ENCODE data around the gene MAPK8IP1. TPM values are rescaled to one million over a fixed set of nuclear protein-coding genes. Genes with fewer than 3 reads are reported as not detected.

The MAPK8IP1 gene
- total and polyA plus RNA-seq, 2 donors (not counting 1 experiment from before 2014, with no cell fraction given) = 2.1 to 4.0 TPM

GRCh38 chr11:45909594-45910475 is 24.4 kb downstream of the MAPK8IP1 start:
- Histone ChIP-seq H3K27ac (ENCODE audit: low read length in 2 of 2) (no peak overlapping the region), H3K79me2 (ENCODE audit: control insufficient read depth, insufficient read depth, low read length) (peaks cover 8% of the 10 kb centered on the region), H3K4me3 (ENCODE audit: control extremely low read depth in 1 of 5, extremely low read depth in 1 of 5, insufficient read depth in 1 of 5, low read depth in 2 of 5, low read length in 4 of 5) (no peak overlapping the region), H3K9me3 (ENCODE audit: control extremely low read depth in 1 of 3, control insufficient read depth in 2 of 3, insufficient read depth in 1 of 3, low read length in 2 of 3) (no peaks in the 10 kb centered on the region), H3K9ac (ENCODE audit: low read length) (no peak overlapping the region), H2AFZ (ENCODE audit: insufficient read depth, low read depth, low read length, poor library complexity, severe bottlenecking) (no peak overlapping the region), H3K4me2 (replicated peaks; ENCODE audit: low read depth, low read length, poor library complexity, severe bottlenecking) (no peak overlapping the region), H3K27me3 (replicated peaks in 1 of 4; ENCODE audit: control extremely low read depth in 1 of 4, control insufficient read depth in 3 of 4, insufficient read depth in 4 of 4, low read length in 3 of 4) (no peaks in the 10 kb centered on the region), H3K36me3 (replicated peaks in 1 of 2; ENCODE audit: control extremely low read depth in 1 of 2, control insufficient read depth in 1 of 2, extremely low read depth in 1 of 2, insufficient read depth in 2 of 2, low read length in 1 of 2) (peaks cover 2 to 47% of the 10 kb centered on the region in 2 experiments), H4K20me1 (ENCODE audit: control insufficient read depth, insufficient read depth, low read length, poor library complexity, severe bottlenecking) (peaks cover 44% of the 10 kb centered on the region), H3K4me1 (ENCODE audit: control insufficient read depth in 2 of 2, insufficient read depth in 2 of 2, low read length in 2 of 2) (peaks cover 0 to 13% of the 10 kb centered on the region in 2 donors)
- Mint-ChIP-seq H3K27me3 (no peaks in the 10 kb centered on the region), H3K27ac (no peak overlapping the region), H3K4me3 (no peak overlapping the region), H3K4me1 (peaks cover 18% of the 10 kb centered on the region), H3K9me3 (ENCODE audit: insufficient read depth) (no peaks in the 10 kb centered on the region)
- no peak for TF ChIP-seq EZH2 (IDR thresholded peaks at IDR 0.05; ENCODE audit: borderline replicate concordance, insufficient read depth, low read depth, low read length, poor library complexity, severe bottlenecking)
- TF ChIP-seq CTCF (IDR thresholded peaks at IDR 0.05) = no peak
- intact Hi-C loops (cut with micrococcal nuclease) = loop anchor here (10.0 kb wide), 1 partner anchor 1345 kb away; the partner anchor contains the start of gene CD82
- ATAC-seq (ENCODE audit: low read depth) = no peak
- ChIA-PET CTCF (interaction anchor here (1.1 kb wide), 1 partner anchor 67 kb away, joined by 4 read pairs; no protein-coding TSS in a partner anchor), POLR2A (no interaction called here)
- no peak for DNase-seq
- WGBS (ENCODE audit: insufficient coverage) = 92% methylated on average over 27 of the region's 32 CpGs

GRCh38 chr11:45910623-45911022 is 25.2 kb downstream of the MAPK8IP1 start:
- H3K27ac ChIP-seq (ENCODE audit: low read length in 2 of 2) = no peak overlapping the region
- no peak for TF ChIP-seq EZH2 (IDR thresholded peaks at IDR 0.05; ENCODE audit: borderline replicate concordance, insufficient read depth, low read depth, low read length, poor library complexity, severe bottlenecking)
- TF ChIP-seq CTCF (IDR thresholded peaks at IDR 0.05) = no peak
- no peaks in the 10 kb centered on the region for H3K27me3 ChIP-seq (replicated peaks in 1 of 4; ENCODE audit: control extremely low read depth in 1 of 4, control insufficient read depth in 3 of 4, insufficient read depth in 4 of 4, low read length in 3 of 4)
- Mint-ChIP-seq H3K27ac (no peak overlapping the region), H3K9me3 (ENCODE audit: insufficient read depth) (no peaks in the 10 kb centered on the region), H3K4me1 (peaks cover 22% of the 10 kb centered on the region), H3K4me3 (no peak overlapping the region), H3K27me3 (no peaks in the 10 kb centered on the region)
- H3K4me2 ChIP-seq (replicated peaks; ENCODE audit: low read depth, low read length, poor library complexity, severe bottlenecking) = no peak overlapping the region
- peaks cover 48% of the 10 kb centered on the region for H4K20me1 ChIP-seq (ENCODE audit: control insufficient read depth, insufficient read depth, low read length, poor library complexity, severe bottlenecking)
- ChIA-PET POLR2A (no interaction called here), CTCF (no interaction called here)
- intact Hi-C loops (cut with micrococcal nuclease) = loop anchor here (10.0 kb wide), 1 partner anchor 1346 kb away; the partner anchor contains the start of gene CD82
- peaks cover 14% of the 10 kb centered on the region for H3K79me2 ChIP-seq (ENCODE audit: control insufficient read depth, insufficient read depth, low read length)
- WGBS (ENCODE audit: insufficient coverage) = 100% methylated on average over 5 of the region's 9 CpGs
- DNase-seq (no peak), ATAC-seq (ENCODE audit: low read depth) (no peak)
- H3K36me3 ChIP-seq (replicated peaks in 1 of 2; ENCODE audit: control extremely low read depth in 1 of 2, control insufficient read depth in 1 of 2, extremely low read depth in 1 of 2, insufficient read depth in 2 of 2, low read length in 1 of 2) = peaks cover 2 to 48% of the 10 kb centered on the region in 2 experiments
- no peaks in the 10 kb centered on the region for H3K9me3 ChIP-seq (ENCODE audit: control extremely low read depth in 1 of 3, control insufficient read depth in 2 of 3, insufficient read depth in 1 of 3, low read length in 2 of 3)
- H3K4me1 ChIP-seq (ENCODE audit: control insufficient read depth in 2 of 2, insufficient read depth in 2 of 2, low read length in 2 of 2) = peaks cover 0 to 10% of the 10 kb centered on the region in 2 donors
- no peak overlapping the region for H2AFZ ChIP-seq (ENCODE audit: insufficient read depth, low read depth, low read length, poor library complexity, severe bottlenecking)
- H3K4me3 ChIP-seq (ENCODE audit: control extremely low read depth in 1 of 5, extremely low read depth in 1 of 5, insufficient read depth in 1 of 5, low read depth in 2 of 5, low read length in 4 of 5) = no peak overlapping the region
- no peak overlapping the region for H3K9ac ChIP-seq (ENCODE audit: low read length)

Measured in B cell (primary cell).